ENCODE data around the gene TSHR.
"Not testable (repeated sequence)": the region's sequence is repeated elsewhere in the genome, so short reads cannot be mapped to it uniquely, and the experiment has no call there.

TSHR gene

DNA sequence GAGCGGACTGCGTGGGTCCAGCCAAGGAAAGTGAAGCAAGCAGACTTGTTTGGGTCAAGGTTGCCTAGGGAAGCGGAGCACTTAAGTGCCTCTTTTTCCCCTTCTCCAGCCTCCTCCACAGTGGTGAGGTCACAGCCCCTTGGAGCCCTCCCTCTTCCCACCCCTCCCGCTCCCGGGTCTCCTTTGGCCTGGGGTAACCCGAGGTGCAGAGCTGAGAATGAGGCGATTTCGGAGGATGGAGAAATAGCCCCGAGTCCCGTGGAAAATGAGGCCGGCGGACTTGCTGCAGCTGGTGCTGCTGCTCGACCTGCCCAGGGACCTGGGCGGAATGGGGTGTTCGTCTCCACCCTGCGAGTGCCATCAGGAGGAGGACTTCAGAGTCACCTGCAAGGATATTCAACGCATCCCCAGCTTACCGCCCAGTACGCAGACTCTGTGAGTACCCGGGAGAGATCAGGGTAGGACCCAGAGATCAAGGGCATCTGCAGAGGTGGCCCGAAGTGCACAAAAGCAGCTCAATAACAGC is at the start of gene TSHR:
TSHR (plus strand) TSS at position 206 of the 526 bp plus-strand sequence; CDS start at position 266, 60 bp downstream.
- TF ChIP-seq, protein P1, sequence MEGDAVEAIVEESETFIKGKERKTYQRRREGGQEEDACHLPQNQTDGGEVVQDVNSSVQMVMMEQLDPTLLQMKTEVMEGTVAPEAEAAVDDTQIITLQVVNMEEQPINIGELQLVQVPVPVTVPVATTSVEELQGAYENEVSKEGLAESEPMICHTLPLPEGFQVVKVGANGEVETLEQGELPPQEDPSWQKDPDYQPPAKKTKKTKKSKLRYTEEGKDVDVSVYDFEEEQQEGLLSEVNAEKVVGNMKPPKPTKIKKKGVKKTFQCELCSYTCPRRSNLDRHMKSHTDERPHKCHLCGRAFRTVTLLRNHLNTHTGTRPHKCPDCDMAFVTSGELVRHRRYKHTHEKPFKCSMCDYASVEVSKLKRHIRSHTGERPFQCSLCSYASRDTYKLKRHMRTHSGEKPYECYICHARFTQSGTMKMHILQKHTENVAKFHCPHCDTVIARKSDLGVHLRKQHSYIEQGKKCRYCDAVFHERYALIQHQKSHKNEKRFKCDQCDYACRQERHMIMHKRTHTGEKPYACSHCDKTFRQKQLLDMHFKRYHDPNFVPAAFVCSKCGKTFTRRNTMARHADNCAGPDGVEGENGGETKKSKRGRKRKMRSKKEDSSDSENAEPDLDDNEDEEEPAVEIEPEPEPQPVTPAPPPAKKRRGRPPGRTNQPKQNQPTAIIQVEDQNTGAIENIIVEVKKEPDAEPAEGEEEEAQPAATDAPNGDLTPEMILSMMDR (IDR thresholded peaks at IDR 0.05; ENCODE audit: control insufficient read depth, insufficient read depth, low read depth, low read length, missing control alignments): no peak
- no peak for DNase-seq (ENCODE audit: low read depth)
- H3K4me3 ChIP-seq (ENCODE audit: control insufficient read depth, low read depth, low read length): peak within 1 kb of the TSS; percentile 52

DNA sequence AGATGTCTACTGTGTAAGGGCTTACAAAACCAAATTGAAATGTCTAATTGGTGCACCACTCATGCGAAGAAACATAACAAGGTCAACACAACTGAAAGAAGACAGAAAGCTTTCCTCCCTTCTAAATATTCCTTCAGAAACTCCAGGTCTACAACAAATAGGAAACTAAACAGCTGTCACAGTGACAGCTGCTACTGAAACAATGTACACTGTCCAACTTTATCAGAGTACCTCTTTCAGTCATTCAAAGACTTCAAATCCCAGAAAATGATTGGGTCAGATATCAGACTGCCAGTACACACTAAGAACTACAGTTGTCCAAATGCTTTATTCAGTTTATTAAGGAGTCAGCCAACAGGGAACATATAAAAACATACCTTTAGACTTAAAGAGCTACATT is 49.1 kb upstream of the TSHR start:
- TF ChIP-seq, protein P1 (IDR thresholded peaks at IDR 0.05; ENCODE audit: control insufficient read depth, insufficient read depth, low read depth, low read length, missing control alignments): no peak
- no peak for DNase-seq (ENCODE audit: low read depth)
- H3K4me3 ChIP-seq (ENCODE audit: control insufficient read depth, low read depth, low read length): no peak overlapping the region

DNA sequence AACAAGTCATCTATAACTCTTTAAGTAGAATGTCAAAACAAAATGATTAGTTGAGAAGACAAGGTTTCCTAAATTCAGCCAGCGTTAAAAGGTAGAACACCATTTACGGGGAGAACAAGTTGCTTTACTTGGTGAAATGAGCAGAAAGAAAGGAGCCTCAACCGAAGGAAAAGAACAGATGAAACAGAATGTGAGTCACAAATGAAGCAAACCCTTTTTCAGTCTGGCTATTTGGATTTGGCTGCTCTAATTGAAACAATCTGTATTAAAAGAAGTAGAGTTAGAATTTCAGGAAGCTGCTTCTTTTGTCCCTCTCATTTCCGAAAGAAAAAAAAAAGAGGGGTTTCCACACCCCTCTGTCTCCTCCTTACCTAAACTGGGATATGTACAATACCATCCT is 48.5 kb upstream of the TSHR start:
- DNase-seq (ENCODE audit: low read depth): peak; percentile 45
- TF ChIP-seq, protein P1 (IDR thresholded peaks at IDR 0.05; ENCODE audit: control insufficient read depth, insufficient read depth, low read depth, low read length, missing control alignments): no peak

GRCh38 chr14:80912013-80912412 is 43.4 kb upstream of the TSHR start:
- not testable (repeated sequence) for DNase-seq (ENCODE audit: low read depth); H3K4me3 ChIP-seq (ENCODE audit: control insufficient read depth, low read depth, low read length)

More for the DNA sequence above, 48.5 kb upstream of the TSHR start:
- H3K4me3 ChIP-seq (ENCODE audit: control insufficient read depth, low read depth, low read length): no peak overlapping the region

- DNase-seq (ENCODE audit: low read depth): no peak
- H3K4me3 ChIP-seq (ENCODE audit: control insufficient read depth, low read depth, low read length): no peak overlapping the region
- TF ChIP-seq, protein P1 (IDR thresholded peaks at IDR 0.05; ENCODE audit: control insufficient read depth, insufficient read depth, low read depth, low read length, missing control alignments): no peak
These were observed 35.8 kb upstream of the TSHR start for GRCh38 chr14:80919622-80920021.

GRCh38 chr14:80923368-80923767 is 32.1 kb upstream of the TSHR start:
- no peak for DNase-seq (ENCODE audit: low read depth)
- no peak overlapping the region for H3K4me3 ChIP-seq (ENCODE audit: control insufficient read depth, low read depth, low read length)
- TF ChIP-seq, protein P1 (IDR thresholded peaks at IDR 0.05; ENCODE audit: control insufficient read depth, insufficient read depth, low read depth, low read length, missing control alignments): no peak

DNA sequence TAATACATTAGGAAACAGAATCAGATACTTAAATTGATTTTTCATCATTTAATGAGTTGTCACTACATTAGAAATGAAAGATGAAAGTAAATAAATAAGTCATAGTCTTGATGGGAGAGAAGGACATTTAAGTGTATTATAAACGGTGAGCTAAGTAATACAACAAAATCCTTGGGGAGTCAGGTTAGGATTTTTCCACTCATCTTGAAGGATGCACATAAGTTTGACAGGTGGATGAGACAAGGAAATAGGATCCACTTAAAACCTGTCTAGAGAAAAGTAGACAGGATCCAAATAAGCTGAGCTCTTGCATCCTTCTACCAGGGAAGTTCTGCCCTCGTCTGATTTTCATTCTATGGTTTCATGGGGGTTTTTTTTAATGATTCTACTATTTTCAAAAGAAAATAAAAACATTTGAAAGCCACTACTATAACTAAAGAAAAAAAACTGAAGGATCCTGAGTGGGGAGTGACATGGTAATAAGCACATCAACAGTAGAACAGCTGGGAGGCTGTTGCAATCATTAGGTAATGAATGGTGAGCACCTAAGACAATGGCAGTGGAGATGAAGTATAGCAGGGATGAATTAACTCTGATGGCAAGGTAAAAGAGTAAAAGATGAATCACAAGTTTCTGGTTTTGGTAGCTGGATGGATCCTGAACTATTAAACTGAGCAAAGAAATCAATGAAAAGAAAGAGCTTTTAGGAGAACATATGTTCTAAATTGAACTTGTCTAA is 30.9 kb upstream of the TSHR start:
- H3K4me3 ChIP-seq (ENCODE audit: control insufficient read depth, low read depth, low read length): no peak overlapping the region
- DNase-seq (ENCODE audit: low read depth): no peak
- TF ChIP-seq, protein P1 (IDR thresholded peaks at IDR 0.05; ENCODE audit: control insufficient read depth, insufficient read depth, low read depth, low read length, missing control alignments): no peak

Data from AG09309 (cell line).